PFSK-1 (cell line): Measurements from ENCODE around the gene UNC13C.

Experiments
- FOXP2 ChIP-seq: optimal IDR thresholded peaks from 2 replicates; pipeline ENCODE3; 2011; ENCODE audit warnings: borderline replicate concordance, control low read depth, inconsistent platforms; ENCODE audit not compliant: insufficient read depth; ENCODE audit errors: extremely low read length, extremely low read depth
- POLR2AphosphoS5 ChIP-seq: IDR thresholded peaks from 2 replicates; pipeline ENCODE4 v1.6.1; 2012; ENCODE audit warnings: low read depth, mild to moderate bottlenecking, control low read depth, low read length, moderate library complexity
- REST ChIP-seq, 2 experiments: IDR thresholded peaks; 2 replicates each; pipeline versions ENCODE4 v1.6.1 to v1.8.0; 2011 to 2012; ENCODE audit warnings: low read depth in 2 of 2, low read length in 2 of 2, control low read depth in 1 of 2, inconsistent platforms in 1 of 2, mild to moderate bottlenecking in 1 of 2, moderate library complexity in 1 of 2; ENCODE audit not compliant: insufficient read depth in 1 of 2
- SIN3A ChIP-seq: IDR thresholded peaks from 2 replicates; pipeline ENCODE4 v1.6.1; 2012; ENCODE audit warnings: mild to moderate bottlenecking, low read length, moderate library complexity, borderline replicate concordance; ENCODE audit not compliant: insufficient read depth
- TAF1 ChIP-seq: IDR thresholded peaks from 2 replicates; pipeline ENCODE4 v1.6.1; 2012; ENCODE audit warnings: low read length, control low read depth, borderline replicate concordance; ENCODE audit not compliant: insufficient read depth

The UNC13C gene

DNA sequence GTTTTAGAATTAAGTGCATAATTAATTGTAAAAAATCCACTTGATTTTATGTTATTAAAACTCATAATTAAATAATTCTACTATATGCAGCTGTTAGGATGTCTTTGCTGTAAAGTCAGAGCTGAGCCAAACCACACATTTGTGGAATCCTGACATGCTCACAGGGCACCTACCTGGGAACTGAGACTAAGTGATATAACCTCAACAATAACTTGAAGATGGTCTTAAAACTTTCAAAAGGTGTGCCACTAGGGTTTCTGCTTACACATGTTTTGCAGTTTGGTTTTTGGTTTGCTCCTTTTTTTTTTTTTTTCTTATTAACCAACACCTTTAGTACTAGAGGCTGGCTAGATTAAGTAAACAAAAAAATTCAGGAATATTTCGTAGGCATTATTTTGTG, 549.8 kb downstream of the UNC13C start:
- no peak for TF ChIP-seq REST (IDR thresholded peaks at IDR 0.05; ENCODE audit: insufficient read depth in 1 of 2, low read depth in 2 of 2, low read length in 2 of 2)
- no peak for TF ChIP-seq TAF1
- TF ChIP-seq FOXP2, result no peak
- no peak for TF ChIP-seq POLR2AphosphoS5

DNA sequence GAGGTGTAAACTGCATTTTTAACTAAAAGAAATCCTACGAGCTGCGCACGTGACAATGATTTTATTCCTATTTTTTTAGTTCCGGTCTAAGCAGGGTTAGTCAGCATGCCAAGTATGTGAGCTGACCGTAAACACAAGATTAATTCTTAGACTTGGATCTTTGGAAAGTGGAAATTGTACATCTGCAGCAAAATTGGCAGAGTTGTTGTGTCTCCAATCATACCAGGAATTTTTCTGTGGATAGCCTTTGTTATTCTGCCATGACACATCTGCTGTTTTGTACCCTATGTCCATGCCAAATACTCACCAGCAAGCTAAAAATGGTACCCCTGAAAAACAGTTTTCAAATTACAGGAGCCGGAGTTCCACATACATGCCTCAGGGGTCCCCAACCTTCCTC, 562.5 kb downstream of the UNC13C start:
- no peak for TF ChIP-seq TAF1
- TF ChIP-seq SIN3A, result no peak
- TF ChIP-seq REST (IDR thresholded peaks at IDR 0.05; ENCODE audit: insufficient read depth in 1 of 2, low read depth in 2 of 2, low read length in 2 of 2), result no peak
- no peak for TF ChIP-seq FOXP2
- no peak for TF ChIP-seq POLR2AphosphoS5

- TF ChIP-seq SIN3A, result no peak
- no peak for TF ChIP-seq REST (IDR thresholded peaks at IDR 0.05; ENCODE audit: insufficient read depth in 1 of 2, low read depth in 2 of 2, low read length in 2 of 2)
- TF ChIP-seq POLR2AphosphoS5, result no peak
- no peak for TF ChIP-seq TAF1
- TF ChIP-seq FOXP2, result no peak
Observed at GRCh38 chr15:54547491-54547890, 569.2 kb downstream of the UNC13C start.

DNA sequence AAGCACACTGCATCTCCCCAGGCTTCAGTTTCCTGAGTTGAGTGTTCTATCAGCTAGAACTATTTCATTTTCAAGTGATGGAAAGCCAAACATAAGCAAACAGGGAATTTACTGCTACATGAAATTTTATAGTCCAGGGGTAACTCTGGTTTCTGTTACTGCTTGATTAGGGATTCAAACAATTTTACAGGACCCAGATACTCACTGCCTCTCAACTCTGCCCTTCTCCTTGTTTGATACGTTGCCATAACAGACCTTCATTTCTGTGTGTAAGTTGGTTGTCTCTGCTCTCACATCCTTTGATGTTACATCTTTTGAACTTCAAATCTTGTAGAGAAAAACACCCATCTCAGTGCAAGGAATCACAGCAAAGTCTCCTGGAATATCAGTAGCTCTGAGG, 572.7 kb downstream of the UNC13C start:
- TF ChIP-seq FOXP2 (no peak), REST (IDR thresholded peaks at IDR 0.05; ENCODE audit: insufficient read depth in 1 of 2, low read depth in 2 of 2, low read length in 2 of 2) (no peak), POLR2AphosphoS5 (no peak), TAF1 (no peak), SIN3A (no peak)

DNA sequence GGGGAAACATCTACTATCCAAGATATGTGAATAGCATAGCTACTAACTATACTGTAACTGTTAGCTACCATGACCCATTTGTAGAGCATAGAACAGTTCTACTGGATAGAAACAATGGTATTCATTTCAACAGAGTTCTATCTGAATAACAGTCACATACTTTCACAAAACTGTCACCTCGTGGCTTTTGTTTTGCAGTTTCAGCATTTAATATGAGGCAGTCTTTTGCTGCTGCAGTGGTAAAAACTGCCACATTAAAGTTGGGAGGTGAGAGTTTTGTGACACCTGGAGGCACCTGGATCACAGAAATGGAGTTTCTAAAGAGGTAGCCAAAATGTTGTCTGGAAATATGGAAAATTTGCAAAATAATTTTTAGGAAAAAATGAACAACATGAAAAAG, 578.0 kb downstream of the UNC13C start:
- TF ChIP-seq SIN3A, result no peak
- TF ChIP-seq TAF1, result no peak
- TF ChIP-seq POLR2AphosphoS5, result no peak
- no peak for TF ChIP-seq FOXP2
